Transverse colon (tissue), 4 donors: Measurements from ENCODE around the gene CD3G. TPM values are rescaled to one million over a fixed set of nuclear protein-coding genes. Genes with fewer than 3 reads are reported as not detected.

Experiments used
- DNase-seq: peaks from one replicate; pipeline ENCODE4 v3.0.0-alpha.2; 2019
- H3K27ac ChIP-seq, 4 donors: fragments of 200-600 bp; sonication (generic); 2 replicates each; pipeline ENCODE4 v1.5.1; 2016 to 2018; ENCODE audit warnings: inconsistent platforms in 4 of 4
- H3K27me3 ChIP-seq: fragments of 200-600 bp; sonication (generic); 2 replicates; pipeline ENCODE4 v1.5.1; 2017; ENCODE audit warnings: inconsistent platforms
- H3K36me3 ChIP-seq, 4 donors: fragments of 200-600 bp; sonication (generic); 2 replicates each; pipeline ENCODE4 v1.5.1; 2017 to 2019; ENCODE audit warnings: inconsistent platforms in 4 of 4
- H3K4me1 ChIP-seq, 4 donors: fragments of 200-600 bp; sonication (generic); 2 replicates each; pipeline ENCODE4 v1.5.1; 2017 to 2020; ENCODE audit warnings: inconsistent platforms in 4 of 4
- H3K4me3 ChIP-seq, 4 donors: fragments of 200-600 bp; sonication (generic); 1 replicate in 1 of 4; 2 replicates in 3 of 4; pipeline versions ENCODE4 v1.5.1 to v1.6.1; 2017 to 2019; ENCODE audit warnings: inconsistent platforms in 4 of 4
- H3K9me3 ChIP-seq, 2 donors: fragments of 200-600 bp; sonication (generic); 2 replicates each; pipeline ENCODE4 v1.5.1; 2017 to 2019; ENCODE audit warnings: inconsistent platforms in 2 of 2
- EP300 ChIP-seq: sonication (generic); formaldehyde crosslinking; IDR thresholded peaks from one replicate; pipeline ENCODE4 v1.6.1; 2017; ENCODE audit warnings: antibody characterized with exemption, low read depth
- POLR2A ChIP-seq: fragments of 450-650 bp; IDR thresholded peaks from one replicate; pipeline ENCODE4 v1.6.1; 2016; ENCODE audit warnings: antibody characterized with exemption, mild to moderate bottlenecking, moderate library complexity
- POLR2AphosphoS5 ChIP-seq, 3 donors: sonication (generic); formaldehyde crosslinking; IDR thresholded peaks; one replicate each; pipeline ENCODE4 v1.6.1; 2016; ENCODE audit warnings: antibody characterized with exemption in 3 of 3
- WGBS, 2 donors: methylation state at CpG; one replicate each; pipeline ENCODE4 v1.1.5; 2018; ENCODE audit warnings: low coverage in 1 of 2; 5-methylcytosine and 5-hydroxymethylcytosine counted together
- in situ Hi-C, 4 donors: fragments of 200-750 bp; cut with MboI; loops; one replicate each; pipeline versions ENCODE4 v1.15.0 to v1.15.1; 2017; ENCODE audit warnings: low sequenced_read_pairs in 3 of 4, low pct_ligation_motif_present in 1 of 4, low pct_unique_long_range_greater_than_20kb in 1 of 4
- intact Hi-C: fragments of 100-400 bp; cut with DNase I; formaldehyde crosslinking; loops from one replicate; pipeline ENCODE4 v1.15.1; 2023; ENCODE audit warnings: low total_unique reads
- total RNA-seq, 4 donors: library from RNA; depleted of rRNA; stranded (reverse); fragments of >200 nt; gene quantifications; one replicate each; pipeline ENCODE4 v1.1.0, GENCODE V29; 2016
- TF ChIP-seq, protein P1 (sequence below), 5 experiments: fragments of 200-600 bp in 3 of 5; fragments of 450-650 bp in 2 of 5; sonication (generic) in 3 of 5; IDR thresholded peaks; 1 replicate in 2 of 5; 2 replicates in 3 of 5; pipeline ENCODE4 v1.5.1; 2016 to 2017; ENCODE audit warnings: antibody characterized with exemption in 5 of 5, inconsistent platforms in 3 of 5, mild to moderate bottlenecking in 2 of 5, moderate library complexity in 1 of 5

CD3G gene
- total RNA-seq, 4 donors from 2014 or later = 2.2 to 5.4 (median 2.2) TPM; not detected in 1

DNA sequence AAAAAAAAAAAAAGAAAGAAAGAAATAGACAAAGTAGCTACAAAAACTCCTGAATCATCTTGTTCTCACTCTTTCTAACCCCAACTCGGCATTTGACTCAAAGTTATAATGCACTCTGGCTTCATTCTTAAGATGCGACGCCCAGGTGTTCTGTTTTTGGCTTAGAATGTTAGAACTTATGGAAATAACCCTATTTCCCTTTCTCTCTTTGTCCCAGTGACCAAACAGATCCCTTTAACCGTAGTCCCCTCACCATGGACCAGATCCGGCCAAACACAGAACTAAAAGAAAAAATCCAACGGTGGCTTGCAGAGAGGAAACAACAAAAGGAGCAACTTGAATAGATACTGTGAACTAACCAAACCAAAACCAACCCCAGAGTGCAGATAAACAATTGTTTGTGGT lies 52.0 kb downstream of the CD3G start:
- Histone ChIP-seq H3K36me3 (peaks cover 0 to 52% (median 25%) of the 10 kb centered on the region in 4 donors), H3K27ac (peak overlapping the region in 1 of 4 donors; percentile 26), H3K27me3 (no peaks in the 10 kb centered on the region), H3K9me3 (no peaks in the 10 kb centered on the region), H3K4me1 (peaks cover 0 to 8% (median 4%) of the 10 kb centered on the region in 4 donors), H3K4me3 (no peak overlapping the region)
- TF ChIP-seq POLR2AphosphoS5 (IDR thresholded peaks at IDR 0.05) (no peak), EP300 (no peak), POLR2A (no peak)
- TF ChIP-seq, protein P1, sequence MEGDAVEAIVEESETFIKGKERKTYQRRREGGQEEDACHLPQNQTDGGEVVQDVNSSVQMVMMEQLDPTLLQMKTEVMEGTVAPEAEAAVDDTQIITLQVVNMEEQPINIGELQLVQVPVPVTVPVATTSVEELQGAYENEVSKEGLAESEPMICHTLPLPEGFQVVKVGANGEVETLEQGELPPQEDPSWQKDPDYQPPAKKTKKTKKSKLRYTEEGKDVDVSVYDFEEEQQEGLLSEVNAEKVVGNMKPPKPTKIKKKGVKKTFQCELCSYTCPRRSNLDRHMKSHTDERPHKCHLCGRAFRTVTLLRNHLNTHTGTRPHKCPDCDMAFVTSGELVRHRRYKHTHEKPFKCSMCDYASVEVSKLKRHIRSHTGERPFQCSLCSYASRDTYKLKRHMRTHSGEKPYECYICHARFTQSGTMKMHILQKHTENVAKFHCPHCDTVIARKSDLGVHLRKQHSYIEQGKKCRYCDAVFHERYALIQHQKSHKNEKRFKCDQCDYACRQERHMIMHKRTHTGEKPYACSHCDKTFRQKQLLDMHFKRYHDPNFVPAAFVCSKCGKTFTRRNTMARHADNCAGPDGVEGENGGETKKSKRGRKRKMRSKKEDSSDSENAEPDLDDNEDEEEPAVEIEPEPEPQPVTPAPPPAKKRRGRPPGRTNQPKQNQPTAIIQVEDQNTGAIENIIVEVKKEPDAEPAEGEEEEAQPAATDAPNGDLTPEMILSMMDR (IDR thresholded peaks at IDR 0.05) = no peak
- 78 to 80% methylated on average over 5 to 6 of the region's 6 CpGs for WGBS, 2 donors
- in situ Hi-C loops = loop anchor here in 1 of 4 donors (10.0 kb wide), 1 partner anchor 99 kb away; no protein-coding TSS in a partner anchor
- DNase-seq = no peak
- intact Hi-C loops = no loop called here

DNA sequence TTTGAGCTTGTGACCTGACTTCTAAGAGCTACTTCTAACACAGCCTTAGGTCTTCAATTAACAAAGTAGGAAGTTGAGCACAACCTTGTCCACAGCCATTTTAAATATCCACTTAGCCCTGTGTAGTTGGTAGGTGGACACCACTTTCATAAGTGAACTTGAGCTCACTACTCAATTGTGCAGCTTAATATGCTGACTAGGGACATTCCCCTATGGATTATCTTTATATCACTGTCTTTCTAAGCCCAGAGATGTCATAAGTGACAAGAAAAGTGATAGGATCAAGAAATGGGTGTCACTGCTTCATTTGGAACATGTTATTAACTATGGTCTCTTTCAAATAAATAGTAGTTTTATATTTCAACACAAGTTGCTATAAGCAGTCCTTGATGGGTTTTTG lies 53.3 kb downstream of the CD3G start:
- no peak for DNase-seq
- H3K27ac ChIP-seq = no peak overlapping the region
- no peaks in the 10 kb centered on the region for H3K9me3 ChIP-seq
- peaks cover 0 to 11% (median 5%) of the 10 kb centered on the region in 4 donors for H3K4me1 ChIP-seq
- H3K4me3 ChIP-seq = no peak overlapping the region
- H3K36me3 ChIP-seq = peaks cover 0 to 41% (median 19%) of the 10 kb centered on the region in 4 donors
- H3K27me3 ChIP-seq = no peaks in the 10 kb centered on the region
- intact Hi-C loops (no loop called here), in situ Hi-C loops (loop anchor here in 1 of 4 donors (10.0 kb wide), 1 partner anchor 97 kb away; no protein-coding TSS in a partner anchor)
- TF ChIP-seq EP300 (no peak), POLR2AphosphoS5 (IDR thresholded peaks at IDR 0.05) (no peak), POLR2A (no peak)
- TF ChIP-seq, protein P1 (IDR thresholded peaks at IDR 0.05) = no peak

DNA sequence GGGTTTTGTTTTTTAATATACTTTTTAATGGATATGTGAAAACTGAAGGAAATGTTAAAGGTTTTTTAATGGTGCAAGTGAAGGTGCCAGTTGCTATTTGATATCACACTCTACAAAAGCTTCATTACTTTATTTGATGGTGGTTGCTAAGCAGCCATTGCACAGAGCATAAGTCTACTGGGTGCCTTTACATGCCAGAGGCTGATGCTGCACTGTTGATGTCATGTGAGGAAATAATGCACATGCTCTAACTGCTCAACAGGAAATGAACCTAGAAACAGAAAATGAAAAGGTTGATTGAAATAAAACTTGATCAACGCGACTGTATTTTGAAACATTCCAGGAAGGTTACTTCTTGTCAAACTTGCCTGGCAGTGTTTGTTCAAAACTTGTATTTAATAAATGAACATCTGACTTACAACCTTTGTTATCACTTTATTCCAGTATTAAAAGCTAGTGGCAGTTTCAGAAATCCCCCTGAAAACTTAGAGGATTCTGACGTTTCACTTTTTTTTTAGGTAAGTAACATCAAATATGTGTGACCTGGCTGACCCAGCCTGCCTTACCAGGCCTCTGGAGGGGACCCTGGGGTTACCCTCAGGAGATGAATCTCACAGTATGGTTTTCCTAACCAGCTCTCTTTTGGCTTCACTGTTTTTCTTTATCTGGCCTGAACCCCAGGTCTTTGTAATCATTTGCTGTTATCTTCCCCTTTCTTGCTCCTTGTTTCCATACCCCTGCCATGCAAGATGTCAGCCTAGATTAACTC lies 54.8 kb downstream of the CD3G start:
- 44 to 47% methylated on average over 3 of the region's 3 CpGs for WGBS, 2 donors
- in situ Hi-C loops = loop anchor here in 1 of 4 donors (10.0 kb wide), 1 partner anchor 96 kb away; no protein-coding TSS in a partner anchor
- Histone ChIP-seq H3K4me3 (no peak overlapping the region), H3K36me3 (peaks cover 0 to 26% (median 12%) of the 10 kb centered on the region in 4 donors), H3K9me3 (no peaks in the 10 kb centered on the region), H3K27ac (peak overlapping the region in 2 of 4 donors; percentile 55 to 56), H3K27me3 (no peaks in the 10 kb centered on the region), H3K4me1 (peaks cover 12 to 24% (median 17%) of the 10 kb centered on the region in 4 donors)
- no peak for DNase-seq
- TF ChIP-seq, protein P1 (IDR thresholded peaks at IDR 0.05) = no peak
- no peak for TF ChIP-seq POLR2AphosphoS5 (IDR thresholded peaks at IDR 0.05)
- no peak for TF ChIP-seq POLR2A
- TF ChIP-seq EP300 = no peak
- intact Hi-C loops = no loop called here

DNA sequence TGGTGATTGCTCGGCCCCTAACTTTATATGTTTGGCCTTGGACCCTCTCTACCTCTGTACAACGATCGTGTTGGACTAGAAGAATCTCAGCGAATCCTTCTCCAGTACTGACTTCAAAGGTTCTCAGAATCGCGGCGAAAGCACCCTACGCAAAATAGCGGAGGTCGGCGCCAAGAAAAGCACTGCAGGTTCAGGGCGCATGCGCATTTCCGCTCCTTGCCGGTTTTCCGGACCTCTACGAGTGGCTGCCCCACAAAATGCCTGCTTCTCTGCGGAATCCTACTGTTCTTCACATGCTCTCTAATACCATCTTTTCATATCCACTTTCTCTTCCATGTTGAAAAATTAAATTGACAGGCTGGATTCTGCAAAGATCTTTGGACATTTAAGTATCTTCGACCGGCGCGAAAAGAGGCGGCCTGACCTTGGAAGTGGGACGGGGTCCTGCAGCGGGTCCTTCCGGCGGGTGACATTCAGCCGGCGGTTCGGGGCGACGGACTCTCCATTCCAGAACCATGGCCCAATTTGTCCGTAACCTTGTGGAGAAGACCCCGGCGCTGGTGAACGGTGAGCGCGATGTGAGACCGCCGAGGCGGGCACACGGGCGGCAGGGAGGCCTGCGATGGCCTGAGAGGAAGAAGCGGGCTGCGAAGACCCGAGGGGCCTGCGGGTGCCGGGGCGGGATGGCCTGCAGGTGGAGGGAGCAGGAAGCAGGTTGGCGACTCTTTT lies 57.2 kb downstream of the CD3G start, which contains the start of gene ATP5MG:
Gene ATP5MG (plus strand): TSS at position 456 of the 729 bp plus-strand sequence. CDS start 60 bp downstream, at position 516.
- in situ Hi-C loops = no loop called here

More for the DNA sequence above, 57.2 kb downstream of the CD3G start, which contains the start of gene ATP5MG:
- no peaks in the 10 kb centered on the region for H3K27me3 ChIP-seq
- TF ChIP-seq, protein P1 (IDR thresholded peaks at IDR 0.05) = peak in 1 of 5 experiments; percentile 25
- peak; percentile 71 for TF ChIP-seq POLR2A
- peak; percentile 53 to 77 (median 68) for TF ChIP-seq POLR2AphosphoS5 (IDR thresholded peaks at IDR 0.05)
- TF ChIP-seq EP300 = no peak
- peak; percentile 93 for DNase-seq
- no peaks in the 10 kb centered on the region for H3K9me3 ChIP-seq
- H3K36me3 ChIP-seq = peaks cover 0 to 4% (median under 1%) of the 10 kb centered on the region in 4 donors
- 0% methylated on average over 9 to 51 of the region's 51 CpGs for WGBS, 2 donors
- H3K4me1 ChIP-seq = peaks cover 13 to 32% (median 18%) of the 10 kb centered on the region in 4 donors
- H3K27ac ChIP-seq = peak within 1 kb of the TSS; percentile 82 to 95 (median 89)
- H3K4me3 ChIP-seq = peak within 1 kb of the TSS; percentile 69 to 79 (median 72)
- intact Hi-C loops = loop anchor here (2.0 to 5.0 kb wide), 2 partner anchors 36 to 87 kb away; partner anchors contain the start of gene KMT2A
